ENCODE results near the gene RORC. TPM values are rescaled to one million over a fixed set of nuclear protein-coding genes. Genes with fewer than 3 reads are reported as not detected.

RORC gene
- polyA plus RNA-seq, 1 of the 3 experiments (the other 2 are of a cell fraction) = not detected

DNA sequence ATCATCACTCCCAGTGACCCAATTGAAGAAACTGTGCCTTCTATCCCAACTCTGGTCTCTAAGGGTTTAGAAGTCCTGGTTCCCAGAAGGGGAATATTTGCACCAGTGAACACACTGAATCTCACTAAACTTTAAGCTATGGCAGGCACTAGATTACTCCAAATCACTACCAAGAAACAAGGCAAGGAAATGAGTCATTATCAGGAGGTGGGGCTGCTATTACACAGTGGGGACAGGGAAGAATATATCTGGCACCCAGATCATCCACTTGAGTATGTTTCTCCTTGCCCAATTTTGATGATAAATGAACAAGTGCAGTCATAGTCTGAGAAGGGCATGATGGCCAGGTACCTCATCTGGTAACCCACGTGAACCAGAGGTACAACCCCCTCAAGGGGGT, 75.3 kb downstream of the RORC start:
- POLR2A ChIA-PET = no interaction called here
- Histone ChIP-seq H3K9me2 (no peaks in the 10 kb centered on the region), H3K36me3 (replicated peaks in 1 of 2; ENCODE audit: control insufficient read depth in 1 of 2, insufficient read depth in 2 of 2, low read length in 1 of 2) (peaks cover 23 to 28% of the 10 kb centered on the region in 2 experiments), H3K4me3 (ENCODE audit: low read depth in 2 of 2, low read length in 1 of 2) (no peak overlapping the region), H3K79me2 (ENCODE audit: insufficient read depth) (no peaks in the 10 kb centered on the region), H3K9me3 (no peaks in the 10 kb centered on the region), H3K27ac (ENCODE audit: low read depth in 2 of 2, low read length in 1 of 2) (no peak overlapping the region), H3K4me1 (ENCODE audit: control insufficient read depth in 1 of 2, insufficient read depth in 2 of 2, low read depth in 1 of 2, low read length in 1 of 2) (peaks cover 0 to 3% of the 10 kb centered on the region in 2 experiments; a peak in 1 of 4 replicates), H2AFZ (ENCODE audit: low read depth) (no peak overlapping the region), H3K4me2 (no peak overlapping the region), H3K9ac (no peak overlapping the region), H3F3A (replicated peaks; ENCODE audit: insufficient read depth) (no peaks in the 10 kb centered on the region), H4K20me1 (ENCODE audit: insufficient read depth) (no peaks in the 10 kb centered on the region), H3K27me3 (ENCODE audit: insufficient read depth) (no peaks in the 10 kb centered on the region)
- CTCF ChIA-PET = interaction anchor here (0.6 kb wide), 1 partner anchor 80 kb away, joined by 4 read pairs; no protein-coding TSS in a partner anchor
- DNase-seq = no peak
- no peak for TF ChIP-seq MXI1 (IDR thresholded peaks at IDR 0.05; ENCODE audit: low read depth, low read length)
- peak; percentile 19; the same call in 1 of the 2 replicates for TF ChIP-seq JUND (IDR thresholded peaks at IDR 0.05)
- TF ChIP-seq REST (IDR thresholded peaks at IDR 0.05; ENCODE audit: low read depth, low read length) = no peak
- TF ChIP-seq FOSL2 (IDR thresholded peaks at IDR 0.05; ENCODE audit: borderline replicate concordance, low read depth) = peak; percentile 40; the same call in 1 of the 2 replicates
- 90% methylated on average over 1 of the region's 1 CpG for WGBS (ENCODE audit: low lambda C conversion rate)

Small RNA genes lying within 50 kb of the gene (small RNA-seq; reads per million reads assigned to genes)
- 0 reads per million in 7 experiments for gene RF00019

Other genes starting within 250 kb of the RORC start
- 10.8 and 12.8 TPM in 2 replicates for gene SNX27, start 219.8 kb downstream of the RORC start, polyA plus RNA-seq (2012; rRNA removed)
- gene CELF3, start 115.0 kb downstream of the RORC start, polyA plus RNA-seq (2012; rRNA removed) = 0.25 and 0.65 TPM in 2 replicates
- gene RIIAD1, start 110.3 kb downstream of the RORC start, polyA plus RNA-seq (2012; rRNA removed) = not detected in 2 replicates
- gene MRPL9, start 68.3 kb downstream of the RORC start, polyA plus RNA-seq (2012; rRNA removed) = 76.2 and 87.5 TPM in 2 replicates
- gene TDRKH, start 41.3 kb downstream of the RORC start, polyA plus RNA-seq (2012; rRNA removed) = 1.9 and 2.7 TPM in 2 replicates
- gene LINGO4, start 26.4 kb downstream of the RORC start, polyA plus RNA-seq (2012; rRNA removed) = not detected in 2 replicates
- not detected in 2 replicates for gene C2CD4D, start 8.0 kb upstream of the RORC start, polyA plus RNA-seq (2012; rRNA removed)
- not detected in 2 replicates for gene THEM5, start 21.9 kb upstream of the RORC start, polyA plus RNA-seq (2012; rRNA removed)
- gene THEM4, start 77.7 kb upstream of the RORC start, polyA plus RNA-seq (2012; rRNA removed) = 10.1 and 14.1 TPM in 2 replicates
- gene S100A10, start 162.1 kb upstream of the RORC start, polyA plus RNA-seq (2012; rRNA removed) = 141 and 161 TPM in 2 replicates
- 565 and 736 TPM in 2 replicates for gene S100A11, start 205.2 kb upstream of the RORC start, polyA plus RNA-seq (2012; rRNA removed)

All from SK-N-SH (cell line).